ENCODE results near the gene PRR14L.
"Not testable (repeated sequence)": the region's sequence is repeated elsewhere in the genome, so short reads cannot be mapped to it uniquely, and the experiment has no call there.

PRR14L gene

DNA sequence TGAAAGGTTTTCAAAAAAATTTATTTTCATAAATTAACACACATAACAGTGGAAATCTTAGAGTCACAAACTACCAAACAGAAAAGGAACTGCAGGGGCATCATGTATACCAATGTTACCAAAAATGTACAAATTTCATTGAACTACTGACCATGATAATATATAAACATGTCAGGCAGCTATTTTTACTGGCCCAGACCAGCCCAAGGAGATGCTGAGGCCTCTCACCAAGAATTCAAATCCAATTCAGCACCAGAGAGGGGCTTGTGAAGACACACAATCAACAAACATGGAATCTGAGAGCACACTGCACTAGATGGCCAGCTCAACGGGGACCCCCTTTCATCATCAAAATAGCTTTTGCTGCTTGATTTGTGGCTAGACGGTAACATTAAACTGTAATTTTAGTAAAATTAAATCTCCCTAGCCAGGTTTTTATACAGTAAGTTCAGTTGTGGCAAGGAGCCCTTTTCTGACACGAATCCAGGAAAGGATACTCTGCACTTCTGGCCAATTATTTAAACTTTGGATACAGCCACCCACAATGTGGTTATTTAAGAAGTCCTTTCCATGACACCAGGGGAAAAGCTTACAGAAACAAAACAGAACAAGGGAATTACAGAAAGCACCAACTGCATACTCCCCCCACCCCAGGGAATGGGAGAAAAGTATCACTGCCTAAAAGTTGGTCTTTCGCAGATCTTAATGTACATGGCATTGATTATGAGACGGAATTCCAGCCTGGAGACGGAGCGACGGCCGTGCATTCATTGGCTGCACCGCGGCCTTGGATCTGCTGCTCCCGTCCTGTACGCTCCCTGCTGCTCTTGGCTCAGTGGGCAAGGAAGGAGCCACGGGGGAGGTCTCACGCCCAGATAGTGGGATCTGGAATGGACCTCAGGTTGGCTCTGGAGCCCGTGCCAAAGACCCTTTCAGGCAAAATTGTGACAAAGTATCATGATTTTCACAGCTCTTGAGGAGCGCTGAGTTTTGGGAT, 68.3 kb downstream of the PRR14L start:
- no peak for FAIRE-seq

DNA sequence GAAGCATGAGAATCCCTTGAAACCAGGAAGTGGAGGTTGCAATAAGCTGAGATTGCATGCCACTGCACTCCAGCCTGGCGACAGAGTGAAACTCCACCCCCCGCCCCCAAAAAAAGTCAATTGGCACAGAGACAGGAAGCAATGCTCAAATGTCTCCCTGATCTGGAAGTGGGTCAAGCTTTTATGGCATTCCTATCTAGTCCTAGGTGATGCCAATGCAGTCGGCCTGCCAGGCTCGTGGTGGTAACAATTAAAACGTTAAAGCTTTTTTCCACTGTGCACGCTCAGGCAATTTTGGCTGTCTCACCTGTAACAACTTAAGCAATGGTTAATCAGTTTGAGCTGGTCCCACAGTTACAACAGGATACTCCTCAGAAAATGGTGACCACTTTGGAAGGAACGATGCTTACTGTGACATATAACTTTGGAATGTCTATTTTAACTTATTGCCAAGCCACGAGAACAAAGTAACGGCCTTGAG, 69.0 kb downstream of the PRR14L start:
- FAIRE-seq: no peak

DNA sequence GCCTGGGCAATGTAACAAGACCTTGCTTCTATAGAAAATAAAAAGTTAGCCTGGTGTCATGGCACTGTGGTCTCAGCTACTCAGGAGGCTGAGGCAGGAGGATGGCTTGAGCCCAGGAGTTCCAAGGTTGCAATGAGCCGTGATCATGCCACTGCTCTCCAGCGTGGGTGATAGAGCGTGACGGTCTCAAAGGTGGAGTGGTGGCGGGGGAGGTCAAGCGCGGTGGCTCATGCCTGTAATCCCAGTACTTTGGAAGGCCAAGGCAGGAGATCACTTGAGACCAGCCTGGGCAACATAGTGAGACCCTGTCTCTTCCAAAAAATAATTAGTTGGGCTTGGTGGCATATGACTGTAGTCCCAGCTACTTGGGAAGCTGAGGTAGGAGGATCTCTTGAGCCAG, 71.2 kb downstream of the PRR14L start:
- no peak for FAIRE-seq

DNA sequence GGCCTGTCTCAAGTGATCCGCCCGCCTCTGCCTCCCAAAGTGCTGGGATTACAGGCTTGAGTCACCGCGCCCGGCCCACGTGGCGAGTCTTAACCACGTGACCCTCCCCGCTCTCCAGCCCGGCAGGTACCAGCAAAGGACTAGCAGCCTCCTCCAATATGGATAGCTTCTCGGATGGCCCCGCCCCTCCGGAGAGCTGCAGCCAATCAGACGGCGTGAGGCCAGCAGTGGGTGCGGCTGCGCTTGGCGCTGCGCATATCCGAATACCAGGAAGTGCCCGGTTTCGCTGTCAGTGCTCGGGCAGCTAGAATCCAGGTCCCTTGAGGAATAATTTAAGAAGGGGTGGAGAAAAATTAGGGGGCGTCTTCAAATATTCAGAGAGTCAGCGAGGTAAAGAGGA, 73.2 kb downstream of the PRR14L start:
- peak; percentile 86 for FAIRE-seq

DNA sequence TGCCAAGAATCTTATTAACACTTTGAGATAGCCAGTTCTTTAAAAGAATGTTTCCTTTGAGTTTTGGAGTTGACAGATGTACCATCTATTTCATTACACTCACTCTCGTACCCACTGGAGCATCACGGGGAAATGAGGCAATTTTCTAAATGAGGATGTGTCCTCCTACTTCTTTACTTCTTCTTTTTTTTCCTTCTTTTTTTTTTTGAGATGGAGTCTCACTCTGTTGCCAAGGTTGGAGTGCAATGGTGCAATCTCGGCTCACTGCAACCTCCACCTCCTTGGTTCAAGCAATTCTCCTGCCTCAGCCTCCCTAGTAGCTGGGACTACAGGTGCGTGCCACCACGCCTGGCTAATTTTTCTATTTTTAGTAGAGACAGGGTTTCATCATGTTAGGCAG, 75.7 kb downstream of the PRR14L start:
- FAIRE-seq: not testable (repeated sequence)

DNA sequence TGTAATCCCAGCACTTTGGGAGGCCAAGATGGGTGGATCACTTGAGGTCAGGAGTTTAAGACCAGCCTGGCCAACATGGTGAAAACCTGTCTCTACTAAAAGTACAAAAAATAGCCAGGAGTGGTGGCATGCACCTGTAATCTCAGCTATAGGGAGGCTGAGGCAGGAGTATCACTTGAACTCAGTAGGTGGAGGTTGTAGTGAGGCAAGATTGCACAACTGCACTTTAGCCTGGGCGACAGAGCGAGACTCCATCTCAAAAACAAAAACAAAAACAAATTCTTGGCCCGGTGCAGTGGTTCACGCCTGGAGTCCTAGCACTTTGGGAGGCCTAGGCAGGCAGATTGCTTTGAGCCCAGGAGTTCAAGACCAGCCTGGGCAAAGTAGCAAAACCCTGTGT, 81.1 kb downstream of the PRR14L start:
- FAIRE-seq: not testable (repeated sequence)

DNA sequence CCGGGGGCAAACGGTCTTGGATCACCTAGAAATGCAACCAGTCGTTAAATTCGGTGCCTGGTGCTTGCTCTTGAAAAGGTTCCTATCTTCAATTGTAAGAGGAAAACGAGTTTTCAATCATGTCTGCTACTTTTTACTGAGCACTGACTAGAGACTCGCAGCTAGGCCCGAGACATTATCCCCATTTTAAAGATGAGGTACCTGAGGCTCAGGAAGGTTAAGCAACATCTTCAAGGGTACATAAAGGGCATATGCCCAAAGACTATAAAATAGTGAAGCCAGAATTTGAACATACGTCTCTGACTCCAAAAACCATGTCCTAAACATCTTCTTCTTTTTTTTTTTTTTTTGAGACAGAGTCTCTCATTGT, 87.3 kb downstream of the PRR14L start:
- no peak for FAIRE-seq

DNA sequence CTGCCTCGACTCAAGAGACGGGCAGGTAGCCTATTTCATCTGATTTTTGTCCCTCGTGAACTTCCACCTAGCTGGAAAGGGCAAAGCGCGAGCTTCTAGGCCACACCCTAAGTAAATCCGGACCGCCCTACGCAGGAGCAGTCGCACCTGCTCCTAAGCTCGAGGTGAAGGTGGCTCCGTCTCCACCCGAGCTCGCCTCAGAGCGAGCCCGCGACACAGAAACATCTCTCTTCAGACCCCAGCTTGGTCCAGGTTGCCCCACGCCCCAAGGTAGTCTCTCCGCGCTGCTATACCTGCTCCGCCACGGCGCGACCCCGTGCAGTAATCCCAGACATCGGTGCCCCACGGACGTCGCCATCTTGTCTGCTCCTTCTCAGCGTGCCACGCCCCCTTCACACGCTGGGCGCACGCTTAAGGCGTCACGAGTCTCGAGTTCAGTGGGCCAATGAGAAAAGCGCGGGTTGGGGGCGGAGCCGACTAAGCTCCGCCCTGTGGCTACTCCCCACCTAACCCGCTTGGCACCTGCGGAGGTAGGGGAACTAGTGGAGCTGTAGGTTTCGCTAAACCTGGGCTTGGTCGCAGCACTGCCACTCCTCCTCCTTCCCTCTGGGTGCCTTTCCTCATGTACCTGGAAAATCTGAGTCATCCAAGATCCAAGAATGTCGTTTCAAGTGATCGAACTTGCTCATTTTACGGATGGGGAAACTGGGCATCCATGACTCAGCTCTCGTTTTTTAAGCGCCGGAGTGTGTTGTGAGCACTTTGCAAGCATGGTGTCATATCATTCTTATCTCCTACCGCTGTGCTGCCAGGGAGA, 87.9 kb downstream of the PRR14L start, which contains the start of gene PISD:
Gene PISD, minus strand, starts transcription at position 365 of the 817 bp plus-strand sequence. Its CDS starts 7 bp downstream, at position 358.
- peak; percentile 81 for FAIRE-seq

DNA sequence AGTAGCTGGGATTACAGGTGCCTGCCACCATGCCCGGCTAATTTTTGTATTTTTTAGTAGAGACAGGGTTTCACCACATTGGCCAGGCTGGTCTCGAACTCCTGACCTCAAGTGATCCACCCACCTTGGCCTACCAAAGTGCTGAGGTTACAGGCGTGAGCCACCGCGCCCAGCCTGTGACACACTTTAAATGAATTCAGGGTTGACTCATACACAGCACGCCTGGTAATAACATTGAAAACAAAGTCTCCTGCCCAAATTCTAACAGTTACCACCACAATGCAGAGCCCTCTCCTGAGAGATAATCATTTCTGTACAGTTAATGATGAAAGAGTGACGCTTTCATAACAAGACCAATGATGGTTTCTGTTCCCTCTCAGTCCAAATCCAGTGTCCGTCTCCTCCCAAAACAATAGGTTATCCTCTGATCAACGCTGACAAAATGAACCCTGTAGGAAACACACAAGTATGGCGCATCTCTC, 89.0 kb downstream of the PRR14L start:
- FAIRE-seq: not testable (repeated sequence)

DNA sequence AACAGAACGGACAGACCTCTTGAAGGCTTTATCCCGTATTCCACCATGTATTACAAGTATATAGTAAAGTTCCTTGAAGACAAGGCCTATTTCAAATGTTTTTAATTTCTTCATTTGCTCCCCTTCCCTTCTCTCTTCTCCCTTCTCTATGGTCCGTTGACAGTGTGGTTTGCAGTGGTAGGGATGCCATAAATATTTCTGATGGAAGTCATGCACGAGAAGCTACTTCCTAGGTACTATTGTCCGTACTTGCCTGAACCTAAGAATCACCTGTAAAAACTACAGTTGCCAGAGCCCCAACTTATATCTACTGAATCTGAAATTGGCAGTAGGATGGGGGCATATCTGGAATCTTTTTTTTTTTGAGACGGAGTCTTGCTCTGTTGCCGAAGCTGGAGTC, 90.7 kb downstream of the PRR14L start:
- FAIRE-seq: no peak

DNA sequence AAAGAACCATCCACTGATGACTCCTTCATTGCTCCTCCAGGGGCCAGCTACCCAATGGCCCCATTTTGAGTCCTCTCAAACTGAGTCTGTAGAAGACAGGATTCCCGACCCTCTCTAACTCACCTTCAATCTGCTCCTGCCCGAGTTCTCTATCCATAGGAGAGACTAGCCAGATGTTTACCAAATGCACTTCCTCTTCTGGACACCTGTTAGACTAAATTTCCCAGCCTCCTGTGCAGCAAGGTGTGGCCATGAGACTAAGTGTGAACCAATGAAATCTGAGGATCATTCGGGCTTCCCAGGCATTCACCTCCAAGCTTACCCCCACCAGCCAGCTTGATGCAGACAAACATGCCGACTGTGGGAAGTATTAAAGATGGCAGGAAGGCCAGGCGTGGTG, 95.5 kb downstream of the PRR14L start:
- no peak for FAIRE-seq

DNA sequence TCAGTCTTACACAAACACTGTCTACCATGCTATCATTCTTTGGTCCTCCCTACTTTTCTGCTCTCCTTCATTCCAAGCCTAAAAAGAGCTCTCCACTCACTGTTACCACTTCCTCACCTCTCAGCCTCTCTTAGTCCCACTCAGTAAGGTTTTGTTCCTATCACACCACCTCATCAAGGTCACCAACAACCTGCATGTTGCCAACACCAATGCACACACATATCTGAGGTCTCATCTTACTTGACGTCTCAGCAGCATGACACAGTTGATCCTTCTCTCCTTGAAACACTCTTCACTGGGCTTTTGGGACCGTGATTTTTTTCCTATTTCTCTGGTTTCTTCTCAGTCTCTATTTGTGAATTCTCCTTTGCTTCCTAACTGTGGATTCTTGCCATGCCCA, 96.0 kb downstream of the PRR14L start:
- FAIRE-seq: no peak

DNA sequence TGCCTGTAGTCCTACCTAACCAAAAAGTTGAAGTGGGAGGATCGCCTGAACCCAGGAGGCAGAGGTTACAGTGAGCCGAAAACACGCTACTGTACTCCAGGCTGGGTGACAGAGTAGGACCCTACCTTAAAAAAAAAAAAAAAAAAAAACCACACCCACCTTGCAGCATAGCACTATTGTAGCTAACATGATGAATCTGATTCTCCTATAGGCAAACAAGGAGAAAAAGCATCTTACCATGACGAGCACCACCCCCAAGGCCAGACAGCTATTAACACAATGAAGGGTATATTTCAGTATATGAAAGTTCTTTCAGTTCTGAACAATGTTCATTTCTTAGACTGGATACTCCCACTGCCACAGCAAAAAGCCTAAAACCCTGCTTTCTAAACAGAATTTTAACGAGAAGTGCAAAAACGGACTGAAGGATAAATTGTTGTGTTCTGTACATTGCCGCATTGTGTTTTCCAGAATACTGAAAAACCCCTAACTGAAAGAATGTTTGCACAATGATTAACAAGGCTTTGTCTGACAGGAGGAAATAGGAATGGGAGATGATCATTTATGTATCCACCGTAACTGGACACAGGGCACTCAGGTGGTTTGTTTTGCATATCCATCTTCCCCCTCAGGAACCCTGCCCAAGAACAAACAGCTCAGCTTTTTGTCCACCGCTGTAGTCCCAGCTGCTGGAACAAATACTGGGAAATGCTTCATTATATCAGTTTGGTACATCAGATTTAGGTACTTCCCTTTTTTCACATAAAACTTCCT, 96.8 kb downstream of the PRR14L start:
- FAIRE-seq: no peak

DNA sequence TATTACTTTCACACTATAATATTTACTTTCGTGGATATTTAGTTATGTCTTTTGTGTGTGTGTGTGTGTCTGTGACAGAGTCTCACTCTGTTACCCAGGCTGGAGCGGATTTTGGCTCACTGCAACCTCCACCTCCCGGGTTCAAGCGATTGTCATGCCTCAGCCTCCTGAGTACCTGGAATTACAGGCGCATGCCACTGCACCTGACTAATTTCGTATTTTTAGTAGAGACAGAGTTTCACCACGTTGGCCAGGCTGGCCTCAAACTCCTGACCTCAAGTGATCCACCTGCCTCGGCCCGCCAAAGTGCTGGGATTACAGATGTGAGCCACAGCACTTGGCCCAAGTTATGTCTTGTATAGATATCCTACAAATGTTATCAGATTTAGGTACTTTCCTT, 97.8 kb downstream of the PRR14L start:
- FAIRE-seq: no peak

DNA sequence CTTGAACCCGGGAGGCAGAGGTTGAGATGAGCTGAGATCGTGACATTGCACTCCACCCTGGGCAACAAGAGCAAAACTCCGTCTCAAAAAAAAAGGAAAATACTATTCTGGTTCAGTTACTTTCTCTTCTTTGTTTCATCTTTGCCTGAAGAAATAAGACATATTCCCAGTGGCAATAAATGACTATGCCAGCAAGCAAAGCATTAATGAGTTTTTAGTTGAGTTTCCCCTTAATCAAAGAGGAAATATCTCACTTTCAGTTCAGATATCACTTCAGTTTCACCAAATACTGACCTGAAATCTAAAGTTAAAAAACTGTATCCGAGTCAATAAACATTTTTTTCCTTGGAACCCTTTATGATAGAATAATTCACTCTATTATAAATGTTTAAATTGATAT, 98.3 kb downstream of the PRR14L start:
- FAIRE-seq: no peak

DNA sequence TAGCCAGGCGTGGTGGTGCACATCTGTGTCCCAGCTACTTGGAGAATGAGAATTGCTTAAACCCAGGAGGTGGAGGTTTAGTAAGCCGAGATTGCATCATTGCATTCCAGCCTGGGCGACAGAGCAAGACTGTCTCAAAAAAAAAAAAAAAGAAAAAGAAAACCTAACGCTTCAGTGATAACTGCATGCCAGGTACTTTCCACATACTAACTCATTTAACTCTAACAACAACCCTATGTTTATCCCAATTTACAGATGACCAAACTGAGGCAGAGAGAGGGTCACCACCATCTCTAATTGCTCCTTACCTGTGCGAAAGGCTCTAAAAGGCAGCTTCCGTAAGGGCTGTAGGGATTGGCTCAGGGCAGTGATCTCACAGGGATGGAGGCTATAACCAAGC, 99.5 kb downstream of the PRR14L start:
- no peak for FAIRE-seq

DNA sequence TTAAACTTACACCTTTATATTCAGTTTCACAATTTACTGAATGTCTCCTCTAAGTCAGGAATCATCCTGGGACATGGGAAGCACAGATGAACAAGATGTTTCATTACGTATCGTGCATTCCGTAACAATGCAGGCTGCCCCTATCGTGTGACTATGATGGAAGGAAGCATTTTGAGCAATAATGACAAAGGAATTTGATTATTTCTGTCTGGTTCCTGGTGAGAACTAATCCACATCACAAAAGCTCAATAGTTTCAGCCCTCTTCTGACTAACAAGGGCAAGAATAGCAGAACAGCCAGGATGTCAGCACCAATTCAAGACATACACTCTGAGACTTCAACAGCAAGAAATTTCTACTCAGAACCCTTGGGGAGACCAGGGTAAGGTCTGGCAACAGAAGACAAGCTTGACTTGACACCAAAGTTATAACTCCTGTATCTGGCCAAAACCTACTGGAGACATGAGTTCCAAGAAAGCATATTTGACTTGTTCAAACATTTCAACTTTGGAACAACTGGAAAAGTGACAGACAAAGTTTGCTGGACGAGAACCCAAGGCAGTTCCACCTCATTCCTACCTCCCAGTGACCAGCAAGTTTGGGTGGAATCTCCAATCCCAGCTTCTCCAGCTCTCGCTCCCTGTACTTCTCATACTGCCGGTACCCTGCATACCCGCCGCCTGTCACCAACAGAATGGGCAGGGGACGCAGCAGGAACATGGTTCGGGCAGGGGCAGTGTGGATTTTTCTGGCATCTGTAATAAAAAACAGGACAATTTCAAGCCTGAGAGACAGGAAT, 102.2 kb downstream of the PRR14L start:
- FAIRE-seq: no peak

DNA sequence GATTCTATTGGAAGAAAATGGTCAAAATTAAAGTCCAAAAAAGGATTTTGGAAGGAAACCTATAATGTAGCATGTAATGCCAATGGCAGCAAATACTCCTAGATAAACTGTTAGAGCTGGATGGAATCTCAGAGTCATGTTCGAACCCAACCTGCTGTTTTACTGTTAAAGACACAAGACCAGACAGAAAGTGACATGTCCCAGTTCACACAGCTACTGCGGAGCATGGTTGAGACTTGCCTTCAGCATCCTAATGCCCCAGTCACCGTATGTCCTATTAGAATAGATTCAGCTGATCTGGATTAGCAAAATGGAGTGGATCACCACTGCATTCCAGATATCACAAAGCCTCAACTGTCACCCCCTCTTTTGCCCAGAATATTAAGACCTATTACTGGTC, 102.9 kb downstream of the PRR14L start:
- FAIRE-seq: no peak

DNA sequence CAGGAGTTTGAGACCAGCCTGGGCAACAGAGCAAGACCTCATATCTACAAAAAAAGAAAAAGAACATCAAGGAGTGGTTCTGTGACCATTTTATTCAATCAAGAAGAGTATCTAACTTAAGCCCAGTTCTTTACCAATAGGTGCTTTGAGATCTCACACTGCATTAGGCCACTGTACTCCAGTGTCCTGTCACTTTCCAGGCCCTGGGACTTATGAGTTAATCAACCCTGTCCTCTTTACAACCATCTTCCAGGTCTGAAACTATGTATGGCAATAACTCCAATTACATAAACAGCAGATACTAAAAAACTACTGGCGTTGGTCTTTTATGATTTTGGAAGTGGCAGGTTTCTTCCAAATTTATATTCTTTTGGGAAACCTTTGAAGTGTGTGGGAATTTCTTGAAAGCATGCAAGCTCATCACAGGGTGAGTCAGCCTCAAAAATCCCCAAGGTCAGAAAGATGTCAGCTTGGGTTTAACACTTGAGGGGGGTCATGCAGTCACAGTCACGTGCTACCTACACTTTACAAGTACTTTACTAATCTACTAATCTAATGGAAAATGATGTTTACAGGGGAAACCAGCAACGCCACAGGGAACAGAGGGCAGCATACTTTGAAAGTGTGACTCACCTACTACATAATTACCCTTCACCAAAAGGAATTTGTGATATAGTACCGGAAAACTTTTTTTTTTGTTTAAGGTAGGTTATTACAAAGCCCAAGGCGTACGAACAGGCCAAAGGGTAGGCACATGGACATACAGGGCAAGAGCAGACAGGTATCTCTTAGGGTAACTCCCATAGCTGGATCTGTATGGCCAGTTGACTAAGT, 103.5 kb downstream of the PRR14L start:
- no peak for FAIRE-seq

DNA sequence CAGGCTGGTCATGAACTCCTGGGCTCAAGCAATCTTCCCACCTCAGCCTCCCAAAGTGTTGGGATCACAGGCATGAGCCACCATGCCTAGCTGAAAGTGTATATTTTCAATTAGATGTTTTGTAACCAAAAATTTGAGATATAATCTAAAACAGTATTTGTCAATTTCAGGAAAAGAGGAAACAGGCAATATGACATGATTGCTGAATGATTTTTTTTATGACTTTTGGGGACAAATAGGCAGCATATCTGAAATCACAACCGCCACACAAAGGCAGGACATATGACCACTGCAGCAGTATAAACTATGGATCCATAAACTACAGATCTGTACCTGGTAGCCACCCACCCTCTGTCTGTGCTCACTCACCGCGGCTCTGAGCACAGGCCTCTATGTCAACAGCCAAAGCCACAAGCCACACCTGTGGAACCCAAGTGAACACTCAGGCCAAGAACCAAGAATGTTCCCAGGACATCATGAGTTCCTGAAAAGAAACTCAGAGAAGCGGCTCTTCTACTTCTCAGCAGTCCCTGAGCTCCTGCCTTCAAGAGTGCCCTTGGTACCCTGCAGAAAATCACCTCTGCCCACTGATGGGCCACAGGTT, 110.4 kb downstream of the PRR14L start:
- FAIRE-seq: no peak

Measured in endometrium (tissue), 2 donors.